HK-2 (cell line): Measurements from ENCODE around the gene HSD3B1.

Experiments used
- DNase-seq: peaks from one replicate; pipeline ENCODE4 v3.0.0-alpha.2; 2018; ENCODE audit not compliant: unreplicated experiment

Gene HSD3B1

DNA sequence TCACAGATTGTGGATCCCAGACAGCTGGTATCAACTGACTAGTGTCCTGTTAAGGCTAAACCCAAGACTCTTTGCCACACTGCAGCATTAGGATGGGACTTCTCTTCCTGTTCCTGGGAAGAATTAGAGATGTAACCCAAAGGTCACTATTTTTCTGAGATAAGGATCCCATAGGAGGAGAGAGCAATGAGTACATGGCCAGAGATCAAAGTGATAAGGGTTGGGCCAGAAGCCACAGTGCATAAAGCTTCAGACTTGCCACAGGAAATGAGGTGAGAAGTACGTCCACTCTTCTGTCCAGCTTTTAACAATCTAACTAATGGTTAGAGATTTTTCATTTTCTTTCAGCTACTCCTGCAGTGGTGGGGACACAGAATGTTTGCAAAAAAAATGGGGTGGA is at the start of gene HSD3B1:
HSD3B1 (plus strand) TSS at position 270 of the 400 bp plus-strand sequence. CDS start 267 bp downstream, outside the sequence.
- no peak for DNase-seq

DNA sequence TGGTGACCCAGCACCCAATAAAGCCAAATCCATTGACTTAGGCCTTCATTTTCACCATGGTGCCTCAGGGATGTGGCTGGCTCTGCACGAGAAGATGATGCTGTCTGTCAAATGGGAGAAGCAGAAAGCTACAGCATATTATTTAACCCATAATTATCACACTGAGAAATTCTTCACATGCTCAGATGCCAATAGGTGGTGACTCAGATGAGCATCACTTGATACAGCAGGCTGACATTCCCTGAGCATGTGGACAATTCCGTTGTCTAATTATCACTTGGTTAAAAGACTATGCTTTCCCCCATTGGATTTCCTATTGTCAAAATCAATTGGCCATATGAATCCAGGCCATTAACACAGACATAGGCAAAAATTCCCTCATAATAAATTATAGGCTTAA is 44.0 kb upstream of the HSD3B1 start:
- DNase-seq, result no peak

DNA sequence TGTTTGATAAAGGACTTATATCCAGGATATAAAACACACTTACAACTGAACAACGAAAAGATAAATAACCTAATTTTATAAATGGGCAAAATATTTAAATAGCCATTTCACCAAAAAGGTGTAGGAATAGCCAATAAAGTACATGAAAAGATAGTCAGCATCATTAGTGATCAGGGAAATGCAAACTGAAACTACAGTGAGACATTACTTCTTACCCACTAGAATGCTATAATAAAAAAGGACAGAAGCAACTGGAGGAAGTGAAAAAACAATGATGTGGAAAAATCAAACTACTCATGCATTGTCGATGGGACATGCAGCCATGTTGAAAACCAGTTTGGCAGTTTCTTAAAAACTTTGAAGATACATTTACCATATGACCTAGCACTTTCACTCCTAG is 43.4 kb upstream of the HSD3B1 start:
- DNase-seq, result no peak

DNA sequence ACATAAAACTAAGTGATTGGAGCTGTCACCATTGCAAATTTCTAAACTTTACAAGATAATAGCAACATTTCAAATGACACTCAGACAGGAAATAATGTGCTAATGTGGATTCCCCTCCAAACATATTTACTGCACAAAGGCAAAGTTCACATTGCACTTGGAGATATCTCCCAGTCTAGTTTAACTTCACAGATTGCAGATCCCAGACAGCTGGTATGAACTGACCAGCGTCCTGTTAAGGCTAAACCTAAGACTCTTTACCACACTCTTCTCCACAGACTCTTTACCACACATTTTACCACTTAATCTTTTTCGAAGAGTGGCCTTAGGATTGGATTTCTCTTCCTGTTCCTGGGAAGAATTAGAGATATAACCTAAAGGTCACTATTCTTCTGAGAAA is 40.6 kb upstream of the HSD3B1 start:
- DNase-seq, result no peak

DNA sequence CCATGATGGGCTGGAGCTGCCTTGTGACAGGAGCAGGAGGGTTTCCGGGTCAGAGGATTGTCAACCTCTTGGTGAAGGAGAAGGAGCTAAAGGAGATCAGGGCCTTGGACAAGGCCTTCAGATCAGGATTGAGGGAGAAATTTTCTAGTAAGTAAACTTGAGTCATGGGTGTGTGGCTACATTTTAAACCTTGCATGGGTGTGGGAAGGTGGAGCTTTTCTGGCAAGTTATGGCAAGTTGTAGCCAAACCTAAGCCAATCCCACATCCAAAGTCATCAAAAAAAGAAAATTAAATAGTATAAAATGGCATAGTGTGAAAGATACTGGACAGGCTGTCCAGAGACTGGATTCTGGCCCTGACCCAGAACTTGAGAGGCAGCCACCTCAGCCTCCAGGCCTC is 39.8 kb upstream of the HSD3B1 start:
- no peak for DNase-seq

DNA sequence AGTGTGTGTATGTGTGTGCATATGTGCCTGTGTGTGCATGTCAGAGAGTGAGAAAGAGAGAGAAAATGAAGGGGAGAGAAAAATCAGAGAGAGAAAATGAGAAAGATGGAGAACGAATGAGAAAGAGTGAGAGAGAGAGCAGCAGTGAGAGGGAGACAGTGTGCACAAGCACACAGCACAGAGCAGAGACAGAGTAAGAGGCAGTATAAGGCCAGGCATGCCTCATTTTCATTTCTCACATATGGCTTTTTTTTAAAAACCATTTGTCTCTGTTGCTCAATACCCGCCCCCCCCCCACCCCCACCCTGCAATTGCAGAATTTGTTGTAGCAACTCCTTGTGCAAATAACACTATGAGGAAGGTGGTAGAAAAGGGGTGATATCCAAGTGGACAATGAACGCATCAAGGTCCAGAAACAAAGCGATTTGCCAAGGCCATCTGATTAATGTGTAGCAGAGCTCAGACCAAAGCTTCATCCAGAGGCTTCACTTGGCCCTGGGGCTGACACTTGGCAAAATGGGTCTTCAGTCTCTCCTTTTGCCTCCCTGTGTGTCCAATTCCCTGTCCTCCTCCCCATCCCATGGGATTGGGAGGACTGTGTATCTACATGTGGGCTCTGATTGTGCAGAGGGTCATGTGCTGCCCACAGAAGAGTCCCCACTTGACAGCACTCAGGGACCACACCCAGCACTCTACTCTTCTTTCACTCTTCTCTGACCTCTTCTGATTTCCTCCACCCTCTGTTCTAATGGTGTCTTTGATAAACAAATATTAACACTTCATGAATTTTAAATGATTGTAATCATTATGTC is 38.9 kb upstream of the HSD3B1 start:
- DNase-seq, result no peak

DNA sequence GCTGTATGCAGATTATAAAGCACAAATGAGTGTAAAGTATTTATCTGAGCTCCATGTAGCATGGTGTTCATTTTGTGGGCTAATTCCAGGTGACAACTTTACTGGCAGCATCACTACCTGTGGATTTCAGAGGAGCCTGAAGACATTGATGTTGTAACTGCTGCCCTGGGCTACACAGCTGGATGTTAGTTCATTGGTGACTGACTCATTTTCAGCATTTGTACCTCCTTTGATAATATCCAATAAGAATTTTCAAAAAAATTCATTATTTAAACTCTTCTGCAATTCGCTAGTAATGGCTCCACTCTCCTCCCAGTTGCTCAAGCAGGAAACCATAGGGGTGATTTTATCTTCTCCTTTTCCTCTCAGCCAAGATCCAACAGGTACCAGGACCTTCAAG is 37.3 kb upstream of the HSD3B1 start:
- no peak for DNase-seq

DNA sequence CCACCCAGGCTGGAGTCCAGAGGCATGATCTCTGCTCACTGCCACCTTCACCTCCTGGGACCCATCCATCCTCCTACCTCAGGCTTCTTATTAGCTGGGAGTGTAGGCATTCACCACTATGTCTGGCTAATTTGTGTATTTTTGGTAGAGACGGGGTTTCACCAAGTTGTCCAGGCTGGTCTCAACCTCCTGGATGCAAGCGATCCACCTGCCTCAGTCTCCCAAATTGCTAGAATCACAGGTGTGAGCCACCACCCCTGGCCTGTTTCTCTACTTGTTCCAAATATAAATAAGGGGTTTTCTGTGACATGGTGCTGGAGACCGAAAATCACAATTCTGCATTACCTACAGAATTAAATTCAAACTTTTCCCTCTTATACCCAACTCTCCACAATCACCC is 36.6 kb upstream of the HSD3B1 start:
- DNase-seq, result no peak

DNA sequence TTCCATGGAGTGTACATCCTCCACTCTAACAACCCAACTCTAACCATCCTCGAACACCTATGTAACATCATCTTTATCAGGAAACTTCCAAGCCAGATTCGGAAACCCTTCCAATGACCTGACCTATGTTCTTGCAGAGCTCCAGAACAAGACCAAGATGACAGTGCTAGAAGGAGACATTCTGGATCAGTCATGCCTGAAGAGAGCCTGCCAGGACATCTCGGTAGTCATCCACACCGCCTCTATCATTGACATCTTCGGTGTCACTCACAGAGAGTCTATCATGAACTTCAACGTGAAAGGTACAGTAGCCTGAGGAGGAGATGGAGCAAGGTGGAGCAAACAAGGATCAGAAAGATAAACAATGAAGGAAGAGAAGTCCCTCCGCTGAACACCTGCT is 36.1 kb upstream of the HSD3B1 start:
- no peak for DNase-seq

DNA sequence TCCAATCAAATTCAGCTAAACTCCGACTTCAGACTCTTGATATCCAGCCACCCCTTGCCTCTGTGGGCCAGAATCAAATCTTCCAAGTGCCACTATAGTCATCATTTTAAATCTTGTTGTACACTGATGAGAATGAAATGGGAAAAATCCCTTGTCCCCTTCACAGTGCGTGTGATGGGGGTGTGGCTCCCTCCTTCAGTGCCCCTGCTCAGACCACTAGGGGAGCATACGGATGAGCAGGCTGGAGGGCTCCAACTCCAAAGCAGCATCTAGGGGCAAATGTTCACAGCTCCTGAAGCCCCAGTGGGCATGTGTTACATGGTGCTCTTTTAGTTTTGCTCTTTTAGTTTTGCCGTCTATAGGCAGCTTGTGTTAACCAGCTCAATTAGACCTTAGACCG is 35.4 kb upstream of the HSD3B1 start:
- no peak for DNase-seq

DNA sequence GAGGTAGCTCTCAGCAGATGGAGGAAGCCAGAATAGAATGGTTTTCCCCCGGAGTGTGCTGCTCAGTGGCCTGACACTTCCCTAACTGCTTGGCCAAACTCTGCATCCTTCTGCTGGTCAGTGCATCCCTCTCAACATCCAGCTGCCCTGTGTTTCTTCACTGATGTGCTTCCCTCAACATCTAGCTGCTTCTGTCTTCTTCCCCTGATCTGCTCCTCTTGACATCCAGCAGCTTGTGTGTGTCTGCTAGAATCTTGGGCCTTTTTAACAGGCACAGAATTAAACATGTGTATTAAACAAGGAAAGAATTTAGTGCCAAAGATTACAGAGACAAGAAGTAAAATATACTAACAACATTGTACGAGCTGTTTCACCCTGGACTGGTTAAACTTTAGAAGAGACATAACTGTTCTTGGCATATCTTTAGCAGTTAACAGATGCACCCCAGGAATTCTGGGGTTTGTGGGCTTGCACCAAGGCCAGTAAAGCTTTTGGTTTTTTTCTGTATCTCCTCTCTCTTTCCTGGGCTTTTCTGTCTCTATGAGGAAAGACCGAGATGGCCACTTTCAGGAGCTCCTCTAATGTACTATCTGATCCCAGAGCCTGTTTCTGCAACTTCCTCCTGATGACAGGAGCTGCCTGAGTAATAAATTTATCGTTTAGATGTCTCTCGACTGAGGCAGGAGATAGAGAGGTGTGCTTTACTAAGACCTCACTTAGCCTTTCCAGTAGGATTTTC is 34.8 kb upstream of the HSD3B1 start:
- DNase-seq, result no peak

DNA sequence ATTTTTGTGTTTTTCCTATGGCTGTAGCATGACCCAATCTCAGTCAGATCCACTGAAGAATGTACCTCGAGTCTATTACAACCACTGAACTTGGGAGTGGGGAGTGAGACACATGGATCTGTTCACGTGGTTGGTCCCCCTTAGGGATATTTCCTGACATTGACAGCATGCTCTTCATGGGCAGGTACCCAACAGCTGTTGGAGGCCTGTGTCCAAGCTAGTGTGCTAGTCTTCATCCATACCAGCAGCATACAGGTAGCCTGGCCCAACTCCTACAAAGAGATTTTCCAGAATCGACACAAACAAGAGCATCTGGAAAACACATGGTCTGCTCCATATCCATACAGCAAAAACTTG is 34.2 kb upstream of the HSD3B1 start:
- DNase-seq, result no peak

DNA sequence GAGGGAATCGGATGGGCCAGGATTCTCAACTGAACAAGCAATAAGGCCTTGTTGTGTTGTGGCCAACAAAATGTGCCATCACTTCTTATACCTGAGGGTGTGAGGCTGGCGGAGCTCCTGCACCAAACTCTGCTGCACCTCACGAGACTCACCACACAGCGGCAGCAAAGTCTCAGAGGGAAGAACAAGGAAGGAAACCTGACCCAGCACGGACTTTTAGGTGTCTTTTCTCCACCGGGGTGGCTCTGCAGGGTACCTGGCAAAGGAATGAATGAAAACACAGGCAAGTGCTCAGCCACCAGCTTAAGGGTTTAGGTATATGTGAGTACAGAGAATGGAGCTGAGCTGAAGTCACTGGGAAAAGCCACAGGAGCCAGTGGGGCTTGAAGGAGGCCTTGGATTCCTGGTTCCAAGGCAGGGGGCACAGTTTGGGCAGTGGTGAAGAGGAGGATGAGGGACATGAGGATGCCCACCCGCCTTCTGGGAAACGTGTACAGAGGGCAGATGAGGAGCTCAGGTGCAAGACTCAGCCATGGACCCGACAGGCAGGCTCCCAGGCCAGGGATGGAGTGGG is 31.1 kb upstream of the HSD3B1 start:
- peak; percentile 37 for DNase-seq

DNA sequence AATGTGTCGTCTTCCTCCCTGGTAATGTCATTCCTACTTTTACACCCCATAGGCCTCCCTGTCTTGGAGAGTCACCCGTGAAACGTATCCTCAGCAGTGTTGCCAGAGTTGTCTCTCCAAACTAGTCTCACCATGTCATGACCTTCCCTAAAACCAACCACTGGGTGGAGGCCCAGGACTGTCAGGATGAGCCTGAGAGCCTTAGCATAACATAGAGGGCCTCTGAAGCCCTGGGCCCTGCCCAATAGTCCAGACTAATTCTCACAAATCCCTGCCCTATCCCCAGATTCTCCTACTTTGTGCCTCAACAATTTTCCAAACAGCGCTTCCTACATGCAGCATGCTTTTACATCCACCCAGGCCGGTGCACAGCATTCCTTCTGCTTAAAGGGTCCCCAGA is 29.3 kb upstream of the HSD3B1 start:
- no peak for DNase-seq

DNA sequence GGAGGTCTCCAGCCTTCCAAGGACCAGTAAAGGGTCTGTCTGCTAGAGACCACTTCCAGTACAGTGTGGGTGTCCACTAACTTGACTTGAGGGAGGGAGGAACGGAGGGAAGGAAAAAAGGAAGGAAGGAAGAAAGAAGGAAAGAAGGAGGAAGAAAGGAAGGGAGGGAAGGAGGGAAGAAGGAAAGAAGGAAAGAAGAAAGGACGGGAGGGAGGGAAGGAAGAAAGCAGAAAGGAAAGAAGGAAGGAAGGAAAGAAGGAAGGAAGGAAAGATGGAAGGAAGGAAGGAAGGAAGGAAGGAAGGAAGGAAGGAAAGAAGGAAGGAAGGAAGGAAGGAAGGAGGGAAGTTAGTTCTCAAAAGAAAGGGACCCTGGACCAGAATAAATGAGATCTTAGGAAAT is 26.8 kb upstream of the HSD3B1 start:
- no peak for DNase-seq

DNA sequence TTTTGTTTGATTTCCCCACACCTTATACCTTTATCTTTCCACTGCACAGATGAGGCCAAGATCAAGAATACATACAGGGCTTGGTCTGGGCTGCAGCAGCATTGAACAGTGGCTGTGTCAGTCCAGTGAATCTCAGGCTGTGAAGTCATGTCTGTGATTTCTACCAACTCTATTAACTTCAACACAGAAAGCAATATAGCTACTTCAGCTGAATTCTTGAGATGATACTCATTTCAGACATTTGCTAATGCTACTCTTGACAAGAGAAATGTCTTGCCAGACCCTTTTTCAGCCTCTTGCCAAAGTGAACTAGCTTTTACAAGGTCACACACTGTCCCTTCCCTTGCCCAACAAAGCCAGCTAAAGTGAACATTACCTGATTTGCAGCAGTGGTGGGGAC is 25.1 kb upstream of the HSD3B1 start:
- DNase-seq, result no peak

DNA sequence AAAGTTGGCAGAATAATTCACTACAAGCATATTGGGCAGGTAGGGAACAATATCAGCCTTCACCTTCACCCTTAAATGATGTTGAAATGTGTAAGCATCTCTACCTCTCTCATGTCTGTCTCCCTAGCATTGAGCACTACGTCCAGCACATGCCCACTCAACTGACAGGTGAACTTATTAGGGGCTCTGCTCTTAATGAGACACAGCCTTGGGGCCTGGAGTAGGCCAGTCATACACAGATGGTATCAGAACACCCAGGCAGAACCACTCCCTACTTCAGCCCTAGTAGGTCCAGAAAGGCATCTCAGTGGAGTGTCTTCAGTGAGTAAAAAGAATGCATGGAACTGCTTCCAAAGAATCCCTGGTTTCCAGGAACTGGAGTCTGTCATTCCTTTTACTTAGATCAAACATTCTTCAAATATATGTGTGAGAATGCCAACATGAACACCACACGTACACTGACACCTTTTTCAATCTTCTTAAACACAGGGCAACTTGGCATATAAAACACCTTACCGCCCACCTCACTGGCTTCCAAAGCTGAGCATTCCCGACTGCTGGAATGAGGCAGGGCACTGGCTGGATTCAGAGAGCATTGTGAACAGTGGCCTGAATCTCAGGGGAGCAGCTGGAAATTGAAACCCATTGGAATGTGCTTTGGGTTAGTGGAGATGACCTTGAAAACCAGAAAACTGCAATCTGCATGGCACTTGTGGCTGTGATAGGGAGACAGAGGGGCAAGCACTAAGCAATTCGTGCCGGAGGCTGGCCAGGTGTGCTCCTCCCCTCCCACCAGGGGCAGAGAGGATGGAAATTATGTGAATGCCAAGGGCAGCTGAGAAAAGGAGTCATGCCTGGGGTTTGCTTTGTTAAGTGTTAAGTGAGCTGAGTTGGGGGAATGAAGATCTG is 24.2 kb upstream of the HSD3B1 start:
- DNase-seq, result no peak

DNA sequence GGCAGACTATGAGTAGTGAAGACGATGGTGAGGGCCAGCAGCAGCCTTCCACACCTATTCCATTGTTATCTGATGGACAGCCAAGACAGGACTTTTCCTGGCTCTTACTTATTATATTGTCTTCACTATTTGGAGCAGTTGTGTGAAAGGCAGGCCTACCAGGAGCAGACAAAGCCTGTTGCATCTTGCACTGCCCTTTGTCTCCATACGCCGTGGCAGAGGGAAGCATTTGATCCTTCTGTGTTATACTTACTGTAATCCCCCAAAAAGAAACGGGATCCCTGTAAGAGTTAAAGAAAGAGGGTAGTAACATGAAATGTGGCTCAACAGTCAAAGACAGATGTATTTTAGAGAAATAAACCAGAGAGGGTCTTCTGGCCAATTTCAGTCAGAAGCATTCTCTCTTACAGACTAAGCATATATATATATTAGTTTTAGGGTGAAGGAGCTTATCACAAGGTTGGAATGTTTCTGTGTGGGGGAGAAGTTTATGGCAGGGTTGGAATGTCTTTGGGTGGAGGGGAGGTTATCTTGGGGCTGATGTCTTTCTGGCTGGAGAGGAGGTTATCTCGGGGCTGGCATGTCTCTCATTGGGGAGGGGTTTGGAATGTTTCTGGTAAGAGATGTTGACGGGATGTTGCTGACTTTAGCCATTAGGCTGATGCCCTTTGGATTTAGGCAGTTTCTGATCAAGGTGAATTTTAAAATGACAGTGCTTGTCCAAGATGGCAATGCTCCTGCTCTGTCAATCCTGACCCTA is 23.4 kb upstream of the HSD3B1 start:
- no peak for DNase-seq

DNA sequence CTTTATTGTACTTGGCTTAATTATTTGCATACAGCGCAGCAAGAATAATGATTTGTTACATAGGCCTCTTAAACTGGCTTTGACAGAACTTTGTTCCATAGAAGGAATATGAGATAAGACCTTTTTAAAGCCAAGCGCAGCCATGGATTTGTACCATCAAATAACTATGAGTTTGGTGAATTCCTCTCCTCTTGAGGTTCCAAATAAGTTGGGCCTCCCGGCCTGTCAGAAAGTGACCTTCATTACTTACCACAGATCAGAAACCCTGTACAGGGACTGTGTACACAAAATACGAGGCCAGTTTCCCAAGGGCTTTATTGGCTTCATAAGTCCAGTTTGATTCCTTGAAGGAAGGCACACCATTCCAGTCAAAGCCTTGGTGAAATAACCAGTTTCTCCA is 21.8 kb upstream of the HSD3B1 start:
- DNase-seq, result no peak

DNA sequence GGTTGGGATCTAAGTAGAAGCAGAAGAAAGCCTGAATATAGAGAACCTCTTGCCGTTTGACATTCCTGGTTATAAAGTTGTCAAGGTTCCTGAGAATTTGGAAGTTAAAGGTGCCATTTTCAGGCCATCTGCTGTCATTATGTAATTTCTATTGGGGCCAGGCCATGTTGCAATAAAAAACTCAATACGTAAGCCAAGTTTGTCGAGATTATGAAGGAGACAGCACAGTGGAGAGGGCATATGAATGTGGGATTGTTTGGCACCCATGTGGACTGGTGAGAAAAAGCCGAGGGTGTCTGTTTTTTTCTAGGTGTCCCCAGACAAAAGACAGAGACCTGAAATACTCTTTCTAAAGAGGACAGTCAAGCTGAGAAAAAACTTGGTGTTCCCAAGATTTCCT is 18.8 kb upstream of the HSD3B1 start:
- DNase-seq, result no peak

DNA sequence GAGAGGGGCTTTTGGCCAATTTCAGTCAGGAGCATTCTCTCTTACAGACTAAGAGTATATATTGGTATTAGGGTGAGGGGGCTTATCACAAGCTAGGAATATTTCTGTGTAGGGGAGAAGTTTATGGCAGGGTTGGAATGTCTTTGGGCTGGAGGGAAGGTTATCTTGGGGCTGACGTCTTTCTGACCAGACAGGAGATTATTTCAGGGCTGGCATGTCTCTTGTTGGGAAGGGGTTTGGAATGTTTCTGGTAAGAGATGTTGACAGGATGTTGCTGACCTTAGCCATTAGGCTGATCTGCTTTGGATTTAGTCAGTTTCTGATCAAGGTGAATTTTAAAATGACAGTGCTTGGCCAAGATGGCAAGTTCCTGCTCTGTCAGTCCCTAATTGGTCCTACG is 17.8 kb upstream of the HSD3B1 start:
- DNase-seq, result no peak
